SJCRH30 (cell line): Measurements from ENCODE around the gene EYA2. TPM values are rescaled to one million over a fixed set of nuclear protein-coding genes. Genes with fewer than 3 reads are reported as not detected.
"Not testable (repeated sequence)": the region's sequence is repeated elsewhere in the genome, so short reads cannot be mapped to it uniquely, and the experiment has no call there.

Experiments
- DNase-seq, 2 experiments: peaks; one replicate each; pipeline ENCODE4 v3.0.0-alpha.2; 2015 to 2020
- H3K27ac ChIP-seq: fragments of 250-450 bp; sonication (Bioruptor Pico); 2 replicates; pipeline ENCODE4 v1.5.1; 2020; ENCODE audit warnings: mild to moderate bottlenecking, moderate library complexity
- H3K27me3 ChIP-seq: fragments of 250-450 bp; sonication (Bioruptor Pico); 2 replicates; pipeline ENCODE4 v1.5.1; 2020; ENCODE audit warnings: mild to moderate bottlenecking, moderate library complexity
- H3K36me3 ChIP-seq: fragments of 250-450 bp; sonication (Bioruptor Pico); 2 replicates; pipeline ENCODE4 v1.5.1; 2020; ENCODE audit warnings: mild to moderate bottlenecking, moderate library complexity
- H3K4me1 ChIP-seq: fragments of 250-450 bp; sonication (Bioruptor Pico); 2 replicates; pipeline ENCODE4 v1.5.1; 2020; ENCODE audit warnings: mild to moderate bottlenecking, moderate library complexity
- H3K4me3 ChIP-seq: fragments of 250-450 bp; sonication (Bioruptor Pico); 2 replicates; pipeline ENCODE4 v1.5.1; 2020; ENCODE audit warnings: mild to moderate bottlenecking, moderate library complexity
- H3K9me3 ChIP-seq: fragments of 250-450 bp; sonication (Bioruptor Pico); replicated peaks from 2 replicates; pipeline ENCODE4 v1.5.1; 2020; ENCODE audit warnings: mild to moderate bottlenecking, moderate library complexity
- total RNA-seq: library from RNA; depleted of rRNA; stranded (reverse); fragments of >200 nt; shearing (Covaris generic); gene quantifications from 2 replicates; pipeline ENCODE4 v1.2.3, GENCODE V29; 2014

Gene EYA2
- total RNA-seq, 1 experiment from 2014 or later: 63.2 TPM

DNA sequence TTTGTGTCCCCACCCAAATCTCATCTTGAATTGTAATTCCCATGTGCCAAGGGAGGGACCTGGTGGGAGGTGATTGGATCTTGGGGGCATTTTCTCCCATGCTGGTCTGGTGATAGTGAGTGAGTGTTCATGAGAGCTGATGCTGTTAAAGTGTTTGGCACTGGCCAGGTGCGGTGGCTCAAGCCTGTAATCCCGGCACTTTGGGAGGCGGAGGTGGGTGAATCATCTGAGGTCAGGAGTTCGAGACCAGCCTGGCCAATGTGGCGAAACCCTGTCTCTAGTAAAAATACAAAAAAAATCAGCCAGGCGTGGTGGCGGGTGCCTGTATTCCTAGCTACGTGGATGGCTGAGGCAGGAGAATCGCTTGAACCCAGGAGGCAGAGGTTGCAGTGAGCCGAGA is 37.8 kb downstream of the EYA2 start:
- H3K27me3 ChIP-seq, DNase-seq: not testable (repeated sequence)

DNA sequence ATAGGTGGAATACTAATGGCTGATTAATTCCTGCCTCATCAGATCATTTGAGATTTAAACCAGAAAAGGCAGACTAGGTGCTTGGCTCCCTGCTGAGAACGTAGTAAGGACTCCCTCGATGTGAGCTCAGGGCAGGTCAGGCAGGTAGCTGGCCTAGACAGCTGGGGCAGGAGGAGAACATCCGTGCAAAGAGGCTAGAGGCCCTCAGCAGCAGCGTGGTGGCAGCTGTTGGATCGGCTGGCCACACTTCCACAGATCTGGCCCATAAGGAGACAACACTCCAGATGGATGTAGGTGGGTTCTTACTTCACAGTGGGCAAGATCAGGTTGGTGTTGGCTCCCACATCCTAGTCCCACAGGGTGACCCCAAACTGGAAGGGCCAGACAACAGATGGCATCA is 38.5 kb downstream of the EYA2 start:
- H3K4me3 ChIP-seq: no peak overlapping the region
- H3K27ac ChIP-seq: no peak overlapping the region
- no peaks in the 10 kb centered on the region for H3K9me3 ChIP-seq
- H3K4me1 ChIP-seq: no peaks in the 10 kb centered on the region
- H3K36me3 ChIP-seq: peaks cover 3% of the 10 kb centered on the region; the same call in 1 of the 2 replicates
- no peak for DNase-seq
- H3K27me3 ChIP-seq: no peaks in the 10 kb centered on the region

More for the DNA sequence above, 37.8 kb downstream of the EYA2 start:
- H3K9me3 ChIP-seq, H3K4me1 ChIP-seq, H3K4me3 ChIP-seq, H3K36me3 ChIP-seq, H3K27ac ChIP-seq: not testable (repeated sequence)

DNA sequence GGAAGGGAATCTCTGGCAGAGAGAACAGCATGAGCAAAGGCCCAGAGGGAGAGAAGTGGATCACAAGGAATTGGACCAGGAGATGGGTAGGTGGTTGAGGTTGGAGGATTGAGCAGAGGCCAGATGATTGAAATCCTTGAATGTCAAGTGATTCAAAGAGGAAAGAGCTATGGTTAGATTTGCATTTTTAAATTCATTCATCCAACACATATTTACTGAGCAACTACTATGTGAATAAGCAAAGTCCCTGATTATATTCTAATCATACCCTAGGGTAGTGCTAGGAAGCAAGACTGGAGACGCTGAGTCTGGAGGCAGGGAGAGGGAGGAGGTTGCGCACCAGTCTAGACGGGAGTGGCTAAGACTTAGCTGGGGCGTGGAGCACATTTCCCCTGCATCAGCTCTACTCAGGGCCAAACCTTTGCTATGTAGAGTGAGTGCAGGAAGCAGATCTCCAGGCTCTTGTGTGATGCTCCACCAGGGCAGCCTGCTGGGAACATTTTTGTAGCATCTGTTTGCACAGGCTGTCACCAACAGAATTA is 40.2 kb downstream of the EYA2 start:
- Histone ChIP-seq H3K27ac (no peak overlapping the region), H3K36me3 (peaks cover 3% of the 10 kb centered on the region), H3K9me3 (no peaks in the 10 kb centered on the region), H3K27me3 (no peaks in the 10 kb centered on the region), H3K4me1 (no peaks in the 10 kb centered on the region), H3K4me3 (no peak overlapping the region)
- no peak for DNase-seq

DNA sequence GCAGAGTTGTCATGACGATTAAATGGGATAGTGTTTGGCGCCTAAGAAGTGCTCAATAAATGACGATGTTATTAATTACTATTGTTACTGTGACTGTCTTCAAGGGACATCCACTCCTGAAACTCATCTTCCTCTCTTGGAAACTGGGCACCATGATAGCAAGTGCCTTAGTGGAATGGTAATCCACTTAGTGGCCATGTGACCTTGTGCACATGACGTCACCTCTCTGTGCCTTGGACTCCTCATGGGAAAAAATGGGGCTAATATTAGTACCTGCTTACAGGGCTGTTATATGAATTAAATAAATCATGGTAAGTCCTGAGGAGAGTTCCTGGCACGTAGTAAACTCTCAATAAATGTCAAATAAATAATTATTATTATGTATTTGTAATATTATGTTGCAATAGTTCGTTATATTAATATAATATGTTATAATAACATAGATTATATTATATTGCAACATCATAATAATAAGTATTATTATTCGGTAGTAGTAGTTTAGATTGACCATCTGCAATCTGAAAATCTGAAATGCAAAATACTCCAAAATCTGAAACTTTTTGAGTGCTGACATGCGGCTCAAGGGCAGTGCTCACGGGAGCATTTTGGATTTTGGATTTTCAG is 40.9 kb downstream of the EYA2 start:
- Histone ChIP-seq H3K9me3 (no peaks in the 10 kb centered on the region), H3K36me3 (peaks cover 3% of the 10 kb centered on the region), H3K4me3 (no peak overlapping the region), H3K27me3 (no peaks in the 10 kb centered on the region), H3K4me1 (no peaks in the 10 kb centered on the region), H3K27ac (no peak overlapping the region)
- DNase-seq: no peak

GRCh38 chr20:46936415-46937156 is 41.9 kb downstream of the EYA2 start:
- no peak overlapping the region for H3K27ac ChIP-seq
- no peak overlapping the region for H3K4me3 ChIP-seq
- H3K9me3 ChIP-seq: no peaks in the 10 kb centered on the region
- DNase-seq: no peak
- H3K36me3 ChIP-seq: peaks cover 3% of the 10 kb centered on the region
- H3K4me1 ChIP-seq: no peaks in the 10 kb centered on the region
- H3K27me3 ChIP-seq: no peaks in the 10 kb centered on the region

DNA sequence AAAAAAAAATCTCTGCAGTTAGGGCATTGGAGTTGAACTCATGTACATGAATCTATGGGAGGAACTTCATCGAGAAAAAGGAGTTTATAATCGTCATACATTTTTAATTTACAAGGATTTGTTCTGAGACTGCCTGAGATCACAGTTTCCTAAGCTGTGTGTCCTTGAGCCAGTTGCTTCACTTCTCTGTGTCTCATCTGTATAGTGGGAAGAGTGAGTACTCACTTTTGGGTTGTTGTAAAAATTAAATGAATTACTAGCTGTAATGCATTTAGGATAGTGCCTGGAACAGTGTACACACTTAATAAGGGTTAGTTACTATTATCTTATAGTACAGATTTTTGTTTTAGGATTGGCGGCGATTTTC is 42.5 kb downstream of the EYA2 start:
- Histone ChIP-seq H3K36me3 (peaks cover 3% of the 10 kb centered on the region), H3K4me3 (no peak overlapping the region), H3K27ac (no peak overlapping the region), H3K27me3 (no peaks in the 10 kb centered on the region), H3K9me3 (no peaks in the 10 kb centered on the region), H3K4me1 (no peaks in the 10 kb centered on the region)
- no peak for DNase-seq

- Histone ChIP-seq H3K4me1 (no peaks in the 10 kb centered on the region), H3K27me3 (no peaks in the 10 kb centered on the region), H3K4me3 (no peak overlapping the region), H3K9me3 (no peaks in the 10 kb centered on the region), H3K36me3 (peaks cover 3% of the 10 kb centered on the region), H3K27ac (no peak overlapping the region)
- DNase-seq: no peak
These were observed 43.0 kb downstream of the EYA2 start for GRCh38 chr20:46937533-46938226.

- Histone ChIP-seq H3K36me3 (no peaks in the 10 kb centered on the region; the same call in 1 of the 2 replicates), H3K4me3 (no peak overlapping the region), H3K4me1 (no peaks in the 10 kb centered on the region), H3K9me3 (no peaks in the 10 kb centered on the region), H3K27ac (no peak overlapping the region), H3K27me3 (no peaks in the 10 kb centered on the region)
- no peak for DNase-seq
These were observed 43.8 kb downstream of the EYA2 start for GRCh38 chr20:46938434-46938833.

DNA sequence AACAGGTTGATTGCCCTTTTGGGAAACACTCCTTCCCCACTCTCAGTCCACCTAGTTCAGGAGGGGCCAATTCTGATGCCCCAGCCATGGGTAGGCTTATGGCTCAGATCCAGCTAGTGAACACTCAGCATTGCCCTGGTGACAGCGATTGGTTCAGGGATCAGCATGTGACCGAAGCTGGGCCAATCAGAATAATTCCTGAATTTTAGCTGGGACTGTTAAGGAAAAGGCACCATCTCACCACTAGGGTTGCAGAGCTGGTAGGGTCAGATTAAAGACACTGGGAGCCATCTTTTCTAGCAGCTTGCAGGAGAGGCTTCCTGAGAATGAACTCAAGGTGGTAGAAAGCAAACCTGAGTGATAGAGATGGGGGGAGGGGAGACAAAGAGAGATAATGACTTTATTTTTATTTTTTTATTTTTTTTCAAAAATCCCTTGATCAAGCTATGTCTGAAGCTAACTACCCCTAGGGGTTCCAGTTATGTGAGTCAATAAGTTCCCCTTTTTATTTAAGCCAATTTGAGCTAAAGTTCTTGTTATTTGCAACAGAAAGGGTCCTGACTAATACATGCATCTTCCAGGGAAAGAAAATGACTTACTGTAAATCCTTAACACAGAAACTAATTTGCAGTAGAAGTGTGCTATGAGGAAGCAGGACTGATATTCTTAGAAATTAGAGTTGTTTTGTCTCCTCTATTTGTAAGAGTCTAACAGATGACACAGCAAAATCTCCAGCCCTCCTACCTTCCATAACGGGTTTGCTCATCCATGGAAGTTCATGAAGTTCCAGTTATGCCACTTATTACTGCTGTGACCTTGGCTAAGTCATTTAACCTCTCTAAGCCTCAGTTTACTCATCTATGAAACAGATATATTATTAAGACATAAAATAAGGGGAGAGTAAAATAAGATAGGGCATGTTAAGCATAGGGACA is 44.7 kb downstream of the EYA2 start:
- no peaks in the 10 kb centered on the region for H3K9me3 ChIP-seq
- DNase-seq: peak; percentile 45 to 72
- no peaks in the 10 kb centered on the region for H3K4me1 ChIP-seq

GRCh38 chr20:46940616-46941015 is 46.0 kb downstream of the EYA2 start:
- Histone ChIP-seq H3K36me3 (no peaks in the 10 kb centered on the region; the same call in 1 of the 2 replicates), H3K4me1 (no peaks in the 10 kb centered on the region)

More for the DNA sequence above, 44.7 kb downstream of the EYA2 start:
- Histone ChIP-seq H3K4me3 (no peak overlapping the region), H3K27me3 (no peaks in the 10 kb centered on the region), H3K27ac (no peak overlapping the region), H3K36me3 (no peaks in the 10 kb centered on the region; the same call in 1 of the 2 replicates)

DNA sequence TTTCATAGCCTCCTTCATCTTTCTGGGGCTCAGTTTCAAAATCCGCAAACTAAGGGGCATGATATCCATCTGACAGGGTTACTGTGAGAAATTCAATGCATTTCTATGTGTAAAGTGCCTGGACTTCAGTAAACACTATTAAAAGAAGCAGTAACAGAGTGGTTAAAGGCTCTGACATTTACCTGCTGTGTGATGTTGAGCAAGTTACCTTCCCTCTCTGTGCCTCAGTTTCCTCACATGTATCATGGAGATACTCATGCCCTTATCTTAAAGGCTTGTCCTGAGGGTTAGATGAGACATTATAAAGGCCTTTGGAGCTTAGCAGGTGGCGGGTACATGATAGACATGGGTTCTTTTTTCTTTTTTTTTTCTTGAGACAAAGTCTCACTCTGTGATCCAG is 46.8 kb downstream of the EYA2 start:
- H3K4me3 ChIP-seq: no peak overlapping the region
- H3K27ac ChIP-seq: no peak overlapping the region
- H3K36me3 ChIP-seq: no peaks in the 10 kb centered on the region; the same call in 1 of the 2 replicates
- no peak for DNase-seq
- H3K9me3 ChIP-seq: no peaks in the 10 kb centered on the region
- no peaks in the 10 kb centered on the region for H3K4me1 ChIP-seq
- H3K27me3 ChIP-seq: no peaks in the 10 kb centered on the region

More at GRCh38 chr20:46940616-46941015, 46.0 kb downstream of the EYA2 start:
- H3K4me3 ChIP-seq: no peak overlapping the region
- no peaks in the 10 kb centered on the region for H3K9me3 ChIP-seq
- no peak for DNase-seq
- H3K27ac ChIP-seq: no peak overlapping the region
- H3K27me3 ChIP-seq: no peaks in the 10 kb centered on the region

DNA sequence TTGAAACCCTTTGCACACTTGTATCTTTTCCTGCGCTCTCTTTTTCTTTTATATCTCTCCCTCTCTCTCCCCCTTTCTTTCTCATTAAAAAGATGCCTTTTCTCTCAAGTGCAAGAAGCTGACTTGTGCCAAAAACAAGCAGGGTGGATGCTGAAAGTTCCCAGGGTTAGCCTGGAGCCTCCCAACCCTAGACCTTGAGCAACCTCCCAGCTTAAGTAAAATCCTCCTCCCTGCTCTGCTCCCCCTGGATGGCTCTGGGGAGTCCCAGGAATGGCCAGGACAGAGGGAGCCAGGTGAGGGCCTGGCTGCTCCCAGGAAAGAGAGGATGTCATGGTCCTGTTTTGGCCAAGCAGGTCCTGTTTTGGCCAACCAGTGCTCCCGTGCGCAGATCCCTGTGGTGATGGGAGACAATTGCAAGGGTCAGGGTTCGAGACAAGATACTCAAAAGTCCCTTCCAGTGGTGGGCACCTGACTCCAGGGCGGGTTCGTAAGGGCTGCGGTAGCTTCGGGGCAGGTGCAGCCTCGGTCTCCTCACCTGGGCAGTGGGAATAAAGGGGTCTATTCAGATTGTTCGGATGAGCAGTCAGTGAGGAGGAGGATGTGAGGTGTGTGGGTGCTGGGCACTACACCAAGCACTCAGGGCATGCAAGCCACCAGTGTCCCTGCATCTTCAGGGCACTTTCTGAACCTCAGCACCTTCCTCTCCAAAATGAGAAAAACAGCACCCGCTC is 49.4 kb downstream of the EYA2 start:
- H3K36me3 ChIP-seq: no peaks in the 10 kb centered on the region
- no peaks in the 10 kb centered on the region for H3K27me3 ChIP-seq
- no peak for DNase-seq
- H3K4me1 ChIP-seq: no peaks in the 10 kb centered on the region
- H3K9me3 ChIP-seq: peaks cover 4% of the 10 kb centered on the region; the same call in 1 of the 2 replicates
- no peak overlapping the region for H3K4me3 ChIP-seq
- no peak overlapping the region for H3K27ac ChIP-seq

- Histone ChIP-seq H3K4me1 (no peaks in the 10 kb centered on the region), H3K4me3 (no peak overlapping the region), H3K27me3 (no peaks in the 10 kb centered on the region), H3K36me3 (no peaks in the 10 kb centered on the region), H3K27ac (no peak overlapping the region), H3K9me3 (peaks cover 4% of the 10 kb centered on the region; the same call in 1 of the 2 replicates)
- no peak for DNase-seq
These were observed 50.8 kb downstream of the EYA2 start for GRCh38 chr20:46945465-46945864.
